ENCODE measurements around the gene CDK5RAP2.

The CDK5RAP2 gene

GRCh38 chr9:120348951-120349429 is 231.0 kb downstream of the CDK5RAP2 start:
- no peak for DNase-seq (ENCODE audit: low spot score)

- DNase-seq (ENCODE audit: low spot score) = no peak
Observed at GRCh38 chr9:120345379-120345778, 234.6 kb downstream of the CDK5RAP2 start.

- DNase-seq (ENCODE audit: low spot score) = no peak
Observed at GRCh38 chr9:120344230-120344629, 235.7 kb downstream of the CDK5RAP2 start.

GRCh38 chr9:120343416-120343815 is 236.6 kb downstream of the CDK5RAP2 start:
- DNase-seq (ENCODE audit: low spot score) = no peak
